ENCODE measurements around the gene MISP3. TPM values are rescaled to one million over a fixed set of nuclear protein-coding genes. Genes with fewer than 3 reads are reported as not detected.

The MISP3 gene
- total RNA-seq, 1 donor from 2014 or later = 0.79 TPM

DNA sequence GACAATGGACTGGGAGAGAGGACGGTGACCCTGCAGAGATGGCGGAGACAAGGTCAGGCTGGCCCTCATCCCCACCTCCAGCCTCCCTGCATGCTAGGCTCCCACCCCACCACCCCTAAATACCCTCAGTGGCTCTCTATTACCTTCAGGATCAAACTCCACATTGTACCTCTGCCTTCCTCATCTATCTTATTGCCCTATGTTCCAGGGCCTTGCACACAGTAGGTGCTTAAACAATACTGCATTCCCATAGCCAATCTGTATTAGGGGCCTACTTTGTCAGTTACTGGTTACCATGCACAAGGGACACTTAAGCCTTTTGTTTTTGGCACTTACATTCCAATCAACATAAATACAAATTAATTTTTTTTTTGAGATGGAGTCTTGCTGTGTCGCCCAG lies 17.2 kb upstream of the MISP3 start:
- Histone ChIP-seq H3K79me2 (ENCODE audit: insufficient read depth, low read length) (no peaks in the 10 kb centered on the region), H3K4me2 (ENCODE audit: low read length) (no peak overlapping the region), H3K27ac (ENCODE audit: low read depth, low read length) (no peak overlapping the region), H3K36me3 (ENCODE audit: insufficient read depth, low read length) (no peaks in the 10 kb centered on the region), H3K9ac (ENCODE audit: low read length) (no peak overlapping the region), H3K4me3 (ENCODE audit: insufficient read depth, low read depth, low read length) (no peak overlapping the region), H3K27me3 (ENCODE audit: insufficient read depth, low read length) (peaks cover 18% of the 10 kb centered on the region), H2AFZ (ENCODE audit: low read depth, low read length) (no peak overlapping the region), H3K4me1 (ENCODE audit: insufficient read depth, low read length) (peaks cover 3% of the 10 kb centered on the region), H3K9me3 (ENCODE audit: insufficient read depth, low read depth, low read length) (peaks cover 3% of the 10 kb centered on the region), H4K20me1 (ENCODE audit: insufficient read depth, low read length) (no peaks in the 10 kb centered on the region)
- H3K4me3 Mint-ChIP-seq (ENCODE audit: unreplicated experiment) = no peak overlapping the region
- FAIRE-seq (no peak), DNase-seq (ENCODE audit: low read depth) (no peak)
- no peak overlapping the region for H3K27ac Mint-ChIP-seq (ENCODE audit: unreplicated experiment)
- no peaks in the 10 kb centered on the region for H3K4me1 Mint-ChIP-seq (ENCODE audit: low read depth, unreplicated experiment)
- H3K36me3 Mint-ChIP-seq (ENCODE audit: low read depth, unreplicated experiment) = peaks cover 4% of the 10 kb centered on the region
- TF ChIP-seq, protein P1, sequence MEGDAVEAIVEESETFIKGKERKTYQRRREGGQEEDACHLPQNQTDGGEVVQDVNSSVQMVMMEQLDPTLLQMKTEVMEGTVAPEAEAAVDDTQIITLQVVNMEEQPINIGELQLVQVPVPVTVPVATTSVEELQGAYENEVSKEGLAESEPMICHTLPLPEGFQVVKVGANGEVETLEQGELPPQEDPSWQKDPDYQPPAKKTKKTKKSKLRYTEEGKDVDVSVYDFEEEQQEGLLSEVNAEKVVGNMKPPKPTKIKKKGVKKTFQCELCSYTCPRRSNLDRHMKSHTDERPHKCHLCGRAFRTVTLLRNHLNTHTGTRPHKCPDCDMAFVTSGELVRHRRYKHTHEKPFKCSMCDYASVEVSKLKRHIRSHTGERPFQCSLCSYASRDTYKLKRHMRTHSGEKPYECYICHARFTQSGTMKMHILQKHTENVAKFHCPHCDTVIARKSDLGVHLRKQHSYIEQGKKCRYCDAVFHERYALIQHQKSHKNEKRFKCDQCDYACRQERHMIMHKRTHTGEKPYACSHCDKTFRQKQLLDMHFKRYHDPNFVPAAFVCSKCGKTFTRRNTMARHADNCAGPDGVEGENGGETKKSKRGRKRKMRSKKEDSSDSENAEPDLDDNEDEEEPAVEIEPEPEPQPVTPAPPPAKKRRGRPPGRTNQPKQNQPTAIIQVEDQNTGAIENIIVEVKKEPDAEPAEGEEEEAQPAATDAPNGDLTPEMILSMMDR (IDR thresholded peaks at IDR 0.05; ENCODE audit: insufficient read depth, low read depth, low read length) = no peak
- no peak for TF ChIP-seq EZH2 (IDR thresholded peaks at IDR 0.05; ENCODE audit: insufficient read depth, low read length)
- peaks cover 1% of the 10 kb centered on the region for H3K9me3 Mint-ChIP-seq (ENCODE audit: unreplicated experiment)
- peaks cover 40% of the 10 kb centered on the region for H3K27me3 Mint-ChIP-seq (ENCODE audit: low read depth, unreplicated experiment)

DNA sequence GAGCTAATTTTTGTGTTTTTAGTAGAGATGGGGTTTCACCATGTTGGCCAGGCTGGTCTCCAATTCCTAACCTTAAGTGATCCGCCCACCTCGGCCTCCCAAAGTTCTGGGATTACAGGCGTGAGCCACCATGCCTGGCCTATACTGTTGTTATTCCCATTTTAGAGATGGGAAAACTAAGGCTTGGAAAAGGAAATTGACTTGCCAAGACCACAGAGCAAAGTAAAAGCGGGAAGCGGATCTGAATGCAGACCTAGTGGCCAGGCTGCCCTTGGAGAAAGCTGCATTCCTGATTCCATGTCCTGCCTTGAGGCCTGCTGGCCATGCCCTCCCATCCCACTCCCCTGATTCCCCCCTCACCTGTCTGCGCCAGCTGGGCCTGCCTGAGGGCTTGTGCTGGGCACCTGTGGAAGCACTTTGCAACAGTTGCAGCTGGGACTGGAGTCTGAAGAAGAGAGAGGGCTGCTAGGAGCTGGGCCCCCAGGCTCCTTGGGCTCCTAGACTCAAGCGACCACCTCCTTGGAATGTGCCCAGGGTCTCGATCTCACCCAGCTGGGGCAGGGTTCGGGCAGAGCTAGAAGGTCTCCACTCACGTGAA lies 16.4 kb upstream of the MISP3 start:
- Mint-ChIP-seq H3K4me1 (ENCODE audit: low read depth, unreplicated experiment) (no peaks in the 10 kb centered on the region), H3K27ac (ENCODE audit: unreplicated experiment) (no peak overlapping the region), H3K36me3 (ENCODE audit: low read depth, unreplicated experiment) (peaks cover 4% of the 10 kb centered on the region), H3K9me3 (ENCODE audit: unreplicated experiment) (peaks cover 1% of the 10 kb centered on the region), H3K27me3 (ENCODE audit: low read depth, unreplicated experiment) (peaks cover 41% of the 10 kb centered on the region), H3K4me3 (ENCODE audit: unreplicated experiment) (no peak overlapping the region)
- H3K4me1 ChIP-seq (ENCODE audit: insufficient read depth, low read length) = peaks cover 3% of the 10 kb centered on the region
- TF ChIP-seq EZH2 (IDR thresholded peaks at IDR 0.05; ENCODE audit: insufficient read depth, low read length) = no peak
- TF ChIP-seq, protein P1 (IDR thresholded peaks at IDR 0.05; ENCODE audit: insufficient read depth, low read depth, low read length) = no peak
- H2AFZ ChIP-seq (ENCODE audit: low read depth, low read length) = no peak overlapping the region
- FAIRE-seq (no peak), DNase-seq (ENCODE audit: low read depth) (no peak)
- H3K4me3 ChIP-seq (ENCODE audit: insufficient read depth, low read depth, low read length) = no peak overlapping the region
- H3K4me2 ChIP-seq (ENCODE audit: low read length) = no peak overlapping the region
- H3K27me3 ChIP-seq (ENCODE audit: insufficient read depth, low read length) = peaks cover 18% of the 10 kb centered on the region
- H3K27ac ChIP-seq (ENCODE audit: low read depth, low read length) = no peak overlapping the region
- no peak overlapping the region for H3K9ac ChIP-seq (ENCODE audit: low read length)
- H4K20me1 ChIP-seq (ENCODE audit: insufficient read depth, low read length) = no peaks in the 10 kb centered on the region
- no peaks in the 10 kb centered on the region for H3K36me3 ChIP-seq (ENCODE audit: insufficient read depth, low read length)
- H3K79me2 ChIP-seq (ENCODE audit: insufficient read depth, low read length) = no peaks in the 10 kb centered on the region
- H3K9me3 ChIP-seq (ENCODE audit: insufficient read depth, low read depth, low read length) = peaks cover 3% of the 10 kb centered on the region

DNA sequence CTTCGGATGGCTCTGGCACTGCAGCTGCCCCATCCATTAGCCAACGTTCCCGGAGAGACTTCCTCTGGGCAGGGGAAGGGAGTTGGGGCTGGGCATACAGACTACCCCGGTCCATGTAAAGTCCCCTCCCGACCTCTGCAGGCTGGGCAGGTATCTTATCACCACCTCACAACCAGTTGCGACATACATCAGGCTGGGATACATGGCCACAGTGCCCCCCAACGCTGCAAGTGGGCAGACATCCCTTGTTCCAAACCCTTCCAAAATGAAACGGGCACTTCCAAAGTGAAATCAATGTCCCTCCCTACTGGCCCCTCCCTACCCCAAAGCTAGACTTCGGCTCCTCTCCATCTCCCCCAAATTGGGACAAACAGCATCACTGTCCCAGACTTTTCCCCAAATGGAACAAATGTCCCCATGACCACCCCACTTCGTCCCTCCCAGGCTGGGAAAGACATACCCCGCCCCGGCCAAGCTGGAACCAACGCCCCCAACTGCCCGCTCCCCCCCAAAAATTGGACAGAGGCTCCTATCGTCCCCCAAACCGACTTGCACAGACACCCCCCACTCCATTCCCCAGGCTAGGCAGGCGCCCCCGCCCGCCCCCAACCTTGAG lies 15.7 kb upstream of the MISP3 start:
- H4K20me1 ChIP-seq (ENCODE audit: insufficient read depth, low read length) = no peaks in the 10 kb centered on the region
- no peak for TF ChIP-seq EZH2 (IDR thresholded peaks at IDR 0.05; ENCODE audit: insufficient read depth, low read length)
- TF ChIP-seq, protein P1 (IDR thresholded peaks at IDR 0.05; ENCODE audit: insufficient read depth, low read depth, low read length) = no peak
- Mint-ChIP-seq H3K27ac (ENCODE audit: unreplicated experiment) (no peak overlapping the region), H3K36me3 (ENCODE audit: low read depth, unreplicated experiment) (peaks cover 4% of the 10 kb centered on the region), H3K4me1 (ENCODE audit: low read depth, unreplicated experiment) (no peaks in the 10 kb centered on the region), H3K9me3 (ENCODE audit: unreplicated experiment) (peaks cover 1% of the 10 kb centered on the region), H3K27me3 (ENCODE audit: low read depth, unreplicated experiment) (peaks cover 46% of the 10 kb centered on the region), H3K4me3 (ENCODE audit: unreplicated experiment) (peak overlapping the region; percentile 29)
- no peaks in the 10 kb centered on the region for H3K36me3 ChIP-seq (ENCODE audit: insufficient read depth, low read length)
- H3K27ac ChIP-seq (ENCODE audit: low read depth, low read length) = no peak overlapping the region
- peaks cover 18% of the 10 kb centered on the region for H3K27me3 ChIP-seq (ENCODE audit: insufficient read depth, low read length)
- no peak overlapping the region for H2AFZ ChIP-seq (ENCODE audit: low read depth, low read length)
- no peaks in the 10 kb centered on the region for H3K79me2 ChIP-seq (ENCODE audit: insufficient read depth, low read length)
- FAIRE-seq (no peak), DNase-seq (ENCODE audit: low read depth) (no peak)
- H3K9me3 ChIP-seq (ENCODE audit: insufficient read depth, low read depth, low read length) = peaks cover 3% of the 10 kb centered on the region
- peaks cover 3% of the 10 kb centered on the region for H3K4me1 ChIP-seq (ENCODE audit: insufficient read depth, low read length)
- no peak overlapping the region for H3K9ac ChIP-seq (ENCODE audit: low read length)
- H3K4me3 ChIP-seq (ENCODE audit: insufficient read depth, low read depth, low read length) = no peak overlapping the region
- H3K4me2 ChIP-seq (ENCODE audit: low read length) = peak overlapping the region; percentile 80
